H1 (cell line): ENCODE results near the gene ORC2. TPM values are rescaled to one million over a fixed set of nuclear protein-coding genes. Genes with fewer than 3 reads are reported as not detected.
A peak's percentile ranks its signal among the peaks of the same experiment; 100 is the strongest.

Source experiments
- CTCF ChIA-PET: fragments of 300-600 bp; sonication (Branson Sonifier 250); formaldehyde crosslinking; loops from one replicate; lab custom pipeline; 2021; ENCODE audit not compliant: partially characterized antibody; lab: Charles Lee
- POLR2A ChIA-PET: fragments of 300-600 bp; sonication (Branson Sonifier 250); formaldehyde crosslinking; loops from one replicate; lab custom pipeline; 2021; ENCODE audit warnings: inconsistent platforms; ENCODE audit not compliant: partially characterized antibody; lab: Charles Lee
- DNase-seq, 2 experiments: peaks; one replicate each; pipeline versions ENCODE4 v3.0.0 to v3.0.0-alpha.2; 2010 to 2022; ENCODE audit warnings: low spot score in 2 of 2, low read depth in 1 of 2, mixed read lengths in 1 of 2
- FAIRE-seq: peaks from 2 replicates; lab custom pipeline; 2011; peaks lifted over from hg19 to GRCh38; lab: Jason Lieb, UNC
- H2AFZ ChIP-seq: 2 replicates; pipeline ENCODE4 v1.8.1; 2012; ENCODE audit warnings: low read length, inconsistent platforms
- H2AK5ac ChIP-seq: 2 replicates; pipeline ENCODE4 v1.6.1; 2013; ENCODE audit warnings: low read depth, low read length
- H2BK120ac ChIP-seq: replicated peaks from 2 replicates; pipeline ENCODE3; 2013; ENCODE audit warnings: low read depth, low read length, inconsistent platforms
- H2BK12ac ChIP-seq: 2 replicates; pipeline ENCODE4 v1.6.1; 2013; ENCODE audit warnings: low read depth, low read length
- H2BK15ac ChIP-seq: 2 replicates; pipeline ENCODE4 v1.6.1; 2013; ENCODE audit warnings: low read length
- H2BK20ac ChIP-seq: 2 replicates; pipeline ENCODE4 v1.6.1; 2013; ENCODE audit warnings: low read length
- H2BK5ac ChIP-seq: 2 replicates; pipeline ENCODE4 v1.6.1; 2013; ENCODE audit warnings: low read depth, low read length
- H3K14ac ChIP-seq: 2 replicates; pipeline ENCODE4 v1.6.1; 2013; ENCODE audit warnings: inconsistent platforms; ENCODE audit not compliant: insufficient read length
- H3K18ac ChIP-seq: 2 replicates; pipeline ENCODE4 v1.6.1; 2013; ENCODE audit warnings: low read length; ENCODE audit errors: extremely low read depth
- H3K23ac ChIP-seq: 2 replicates; pipeline ENCODE4 v1.6.1; 2013; ENCODE audit warnings: inconsistent platforms; ENCODE audit not compliant: insufficient read length
- H3K23me2 ChIP-seq: 2 replicates; pipeline ENCODE4 v1.6.1; 2013; ENCODE audit warnings: low read depth, low read length
- H3K27ac ChIP-seq: 2 replicates; pipeline ENCODE4 v1.6.1; 2011; ENCODE audit warnings: low read depth, low read length, inconsistent platforms
- H3K27me3 ChIP-seq, 4 experiments: replicated peaks in 1 of 4; 1 replicate in 1 of 4; 2 replicates in 3 of 4; pipeline versions ENCODE4 v1.6.1 to v1.8.1; 2011 to 2013; ENCODE audit warnings: low read length in 3 of 4, mild to moderate bottlenecking in 3 of 4, inconsistent platforms in 2 of 4, mixed read lengths in 2 of 4, moderate library complexity in 1 of 4; ENCODE audit not compliant: control insufficient read depth in 3 of 4, insufficient read depth in 3 of 4; ENCODE audit errors: extremely low read depth in 1 of 4
- H3K36me3 ChIP-seq, 4 experiments: 2 replicates each; pipeline versions ENCODE4 v1.6.1 to v1.8.1; 2011 to 2013; ENCODE audit warnings: mild to moderate bottlenecking in 4 of 4, low read length in 3 of 4, moderate library complexity in 2 of 4, control low read depth in 1 of 4, inconsistent platforms in 1 of 4; ENCODE audit not compliant: insufficient read depth in 4 of 4, control insufficient read depth in 2 of 4
- H3K4ac ChIP-seq: replicated peaks from 2 replicates; pipeline ENCODE3; 2013; ENCODE audit warnings: low read length, low read depth, mixed read lengths, inconsistent platforms; ENCODE audit not compliant: insufficient read length
- H3K4me1 ChIP-seq, 4 experiments: replicated peaks in 1 of 4; 1 replicate in 1 of 4; 2 replicates in 3 of 4; pipeline versions ENCODE4 v1.6.1 to v1.8.1; 2011 to 2013; ENCODE audit warnings: low read length in 3 of 4, inconsistent platforms in 2 of 4, mixed read lengths in 1 of 4; ENCODE audit not compliant: insufficient read depth in 4 of 4, control insufficient read depth in 3 of 4
- H3K4me2 ChIP-seq, 2 experiments: 2 replicates each; pipeline versions ENCODE4 v1.6.1 to v1.8.1; 2011 to 2013; ENCODE audit warnings: low read depth in 2 of 2, low read length in 2 of 2, control low read depth in 1 of 2, inconsistent platforms in 1 of 2, mild to moderate bottlenecking in 1 of 2; ENCODE audit not compliant: insufficient read depth in 1 of 2
- H3K4me3 ChIP-seq, 4 experiments: fragments of 200-600, 300-600 bp in 1 of 4; sonication (generic), shearing (Covaris generic), sonication (Bioruptor Twin) in 1 of 4; 2 replicates each; pipeline versions ENCODE4 v1.5.1 to v1.8.1; 2011 to 2016; ENCODE audit warnings: low read length in 4 of 4, low read depth in 3 of 4, control low read depth in 2 of 4, inconsistent platforms in 2 of 4, mild to moderate bottlenecking in 2 of 4, mixed read lengths in 1 of 4, moderate library complexity in 1 of 4; ENCODE audit not compliant: insufficient read depth in 2 of 4; ENCODE audit errors: extremely low read depth in 1 of 4
- H3K56ac ChIP-seq: replicated peaks from 2 replicates; pipeline ENCODE3; 2013; ENCODE audit warnings: low read depth, mild to moderate bottlenecking, mixed read lengths, low read length, inconsistent platforms; ENCODE audit not compliant: insufficient read length
- H3K79me1 ChIP-seq: 2 replicates; pipeline ENCODE4 v1.6.1; 2013; ENCODE audit warnings: low read depth, low read length, control low read depth
- H3K79me2 ChIP-seq, 2 experiments: 2 replicates each; pipeline versions ENCODE4 v1.6.1 to v1.8.1; 2012 to 2013; ENCODE audit warnings: low read length in 2 of 2, mild to moderate bottlenecking in 2 of 2, inconsistent platforms in 1 of 2; ENCODE audit not compliant: insufficient read depth in 2 of 2, control insufficient read depth in 1 of 2
- H3K9ac ChIP-seq, 4 experiments: replicated peaks in 1 of 4; 1 replicate in 1 of 4; 2 replicates in 3 of 4; pipeline versions ENCODE4 v1.6.1 to v1.8.1; 2011 to 2013; ENCODE audit warnings: low read depth in 3 of 4, low read length in 3 of 4, control low read depth in 2 of 4, mild to moderate bottlenecking in 2 of 4, moderate library complexity in 2 of 4, inconsistent platforms in 1 of 4; ENCODE audit errors: extremely low read depth in 1 of 4
- H3K9me3 ChIP-seq, 2 experiments: 2 replicates each; pipeline versions ENCODE4 v1.6.1 to v1.8.1; 2012 to 2013; ENCODE audit warnings: mild to moderate bottlenecking in 2 of 2, moderate library complexity in 2 of 2, control low read depth in 1 of 2, inconsistent platforms in 1 of 2, low read depth in 1 of 2, low read length in 1 of 2, mixed read lengths in 1 of 2; ENCODE audit not compliant: insufficient read depth in 2 of 2
- H4K20me1 ChIP-seq, 2 experiments: replicated peaks in 1 of 2; 2 replicates each; pipeline versions ENCODE3 to v1.8.1; 2011 to 2013; ENCODE audit warnings: inconsistent platforms in 2 of 2, low read length in 2 of 2, mild to moderate bottlenecking in 1 of 2; ENCODE audit not compliant: insufficient read depth in 2 of 2, control insufficient read depth in 1 of 2
- H4K5ac ChIP-seq: 2 replicates; pipeline ENCODE4 v1.6.1; 2013; ENCODE audit warnings: low read length, low read depth, mixed read lengths, inconsistent platforms; ENCODE audit not compliant: insufficient read length
- H4K8ac ChIP-seq: 2 replicates; pipeline ENCODE4 v1.8.0; 2013; ENCODE audit warnings: mild to moderate bottlenecking, moderate library complexity, low read length, inconsistent platforms; ENCODE audit not compliant: insufficient read depth; ENCODE audit errors: extremely low read depth
- H4K91ac ChIP-seq: replicated peaks from 2 replicates; pipeline ENCODE3; 2013; ENCODE audit warnings: low read length, mixed read lengths, inconsistent platforms; ENCODE audit not compliant: insufficient read length
- RAD21 ChIP-seq, 2 experiments: IDR thresholded peaks in 1 of 2; conservative IDR thresholded peaks in 1 of 2; 2 replicates each; pipeline ENCODE4 v1.6.1; 2011; ENCODE audit warnings: low read depth in 2 of 2, low read length in 2 of 2, improper control_type of control experiment in 1 of 2, inconsistent platforms in 1 of 2, mild to moderate bottlenecking in 1 of 2, moderate library complexity in 1 of 2
- TCF12 ChIP-seq: IDR thresholded peaks from 2 replicates; pipeline ENCODE4 v1.6.1; 2011; ENCODE audit warnings: low read depth, mild to moderate bottlenecking, low read length
- WGBS, 2 experiments: shearing (Covaris generic) in 1 of 2; methylation state at CpG; one replicate each; pipeline versions ENCODE4 v1.1.6 to v1.1.7; 2013 to 2015; ENCODE audit warnings: low lambda C conversion rate in 2 of 2, mixed read lengths in 2 of 2, inconsistent platforms in 1 of 2, low coverage in 1 of 2, missing lambda C conversion rate in 1 of 2; ENCODE audit not compliant: insufficient replicate concordance in 2 of 2, insufficient coverage in 1 of 2, insufficient read length in 1 of 2; ENCODE audit errors: extremely low coverage in 1 of 2, missing lambda C conversion rate in 1 of 2; 5-methylcytosine and 5-hydroxymethylcytosine counted together
- polyA plus RNA-seq, 7 experiments: library from polyadenylated mRNA; depleted of rRNA in 3 of 7; stranded (reverse) in 5 of 7; unstranded in 2 of 7; fragments of >200 nt in 5 of 7; fragments of 200-250 nt in 2 of 7; gene quantifications; 1 replicate in 5 of 7; 2 replicates in 1 of 7; 4 replicates in 1 of 7; pipeline versions ENCODE4 v1.2.1 to v1.2.3, GENCODE V29; 2011 to 2013; ENCODE audit warnings: missing spikeins in 2 of 7, mixed read lengths in 2 of 7
- total RNA-seq: library from RNA; stranded (reverse); fragmentation: NEBNext Ultra II Directional; extraction: Animal tissue kit (Norgen Biotek cat#: 25700); gene quantifications from 2 replicates; pipeline ENCODE4 v1.2.1, GENCODE V29; 2021
- TF ChIP-seq, protein P1 (sequence below), 3 experiments: IDR thresholded peaks; 1 replicate in 2 of 3; 2 replicates in 1 of 3; pipeline versions ENCODE4 v1.5.1 to v1.6.1; 2011; ENCODE audit warnings: low read length in 3 of 3, mild to moderate bottlenecking in 3 of 3, inconsistent platforms in 2 of 3, low read depth in 1 of 3, moderate library complexity in 1 of 3; ENCODE audit not compliant: insufficient read depth in 1 of 3; ENCODE audit errors: control extremely low read depth in 1 of 3

The ORC2 gene
- total and polyA plus RNA-seq, 2 of the 8 experiments (the other 6 are each of a cell fraction or from before 2014, with no cell fraction given) = 7.1 to 89.8 TPM

DNA sequence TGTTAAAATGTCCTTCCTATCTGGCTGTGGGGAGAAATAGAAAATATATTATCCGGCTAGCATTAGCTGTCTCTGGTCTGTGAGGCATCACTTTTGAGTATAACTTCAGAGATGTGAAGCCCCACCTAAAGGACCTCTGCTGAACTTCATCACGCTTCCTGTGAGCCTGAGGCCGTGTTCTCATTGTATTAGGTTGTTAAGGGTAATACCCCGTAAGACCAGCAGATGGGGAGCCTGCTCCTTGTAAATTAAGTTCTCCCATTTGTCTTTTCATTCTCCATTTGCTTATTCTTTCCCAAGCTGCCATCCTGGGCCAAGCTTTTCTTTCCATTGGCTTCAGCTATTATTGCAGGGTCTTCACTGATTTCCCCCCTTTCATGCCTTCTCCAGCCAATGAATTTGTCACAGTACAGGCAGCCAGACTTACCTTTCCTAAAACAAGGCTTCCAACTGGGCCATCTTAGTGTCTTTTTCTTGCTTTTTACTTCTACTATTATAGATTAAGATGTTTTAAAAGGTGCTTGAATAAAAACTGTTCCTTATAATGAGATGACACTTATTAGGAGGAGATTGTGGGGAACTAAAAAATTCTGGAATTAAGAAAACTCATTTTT is 61.9 kb downstream of the ORC2 start:
- H3K4me3 ChIP-seq = no peak overlapping the region
- H3K4me2 ChIP-seq = no peak overlapping the region
- H3K9ac ChIP-seq = no peak overlapping the region
- no peaks in the 10 kb centered on the region for H3K27me3 ChIP-seq
- H2AFZ ChIP-seq = no peak overlapping the region
- H3K56ac ChIP-seq = no peak overlapping the region
- H3K23me2 ChIP-seq = no peaks in the 10 kb centered on the region
- H3K23ac ChIP-seq = no peak overlapping the region
- TF ChIP-seq RAD21 (IDR thresholded peaks at IDR 0.05 in 1 of 2, conservative IDR thresholded peaks at IDR 0.05 in 1 of 2; ENCODE audit: low read depth in 2 of 2, low read length in 2 of 2) (peak; percentile 72 to 81), TCF12 (no peak)
- TF ChIP-seq, protein P1, sequence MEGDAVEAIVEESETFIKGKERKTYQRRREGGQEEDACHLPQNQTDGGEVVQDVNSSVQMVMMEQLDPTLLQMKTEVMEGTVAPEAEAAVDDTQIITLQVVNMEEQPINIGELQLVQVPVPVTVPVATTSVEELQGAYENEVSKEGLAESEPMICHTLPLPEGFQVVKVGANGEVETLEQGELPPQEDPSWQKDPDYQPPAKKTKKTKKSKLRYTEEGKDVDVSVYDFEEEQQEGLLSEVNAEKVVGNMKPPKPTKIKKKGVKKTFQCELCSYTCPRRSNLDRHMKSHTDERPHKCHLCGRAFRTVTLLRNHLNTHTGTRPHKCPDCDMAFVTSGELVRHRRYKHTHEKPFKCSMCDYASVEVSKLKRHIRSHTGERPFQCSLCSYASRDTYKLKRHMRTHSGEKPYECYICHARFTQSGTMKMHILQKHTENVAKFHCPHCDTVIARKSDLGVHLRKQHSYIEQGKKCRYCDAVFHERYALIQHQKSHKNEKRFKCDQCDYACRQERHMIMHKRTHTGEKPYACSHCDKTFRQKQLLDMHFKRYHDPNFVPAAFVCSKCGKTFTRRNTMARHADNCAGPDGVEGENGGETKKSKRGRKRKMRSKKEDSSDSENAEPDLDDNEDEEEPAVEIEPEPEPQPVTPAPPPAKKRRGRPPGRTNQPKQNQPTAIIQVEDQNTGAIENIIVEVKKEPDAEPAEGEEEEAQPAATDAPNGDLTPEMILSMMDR (IDR thresholded peaks at IDR 0.05; ENCODE audit: control extremely low read depth in 1 of 3, insufficient read depth in 1 of 3, low read depth in 1 of 3, low read length in 3 of 3) = peak in 2 of 3 experiments; percentile 84 to 89; a peak in 3 of 4 replicates
- no peaks in the 10 kb centered on the region for H3K79me1 ChIP-seq
- H2BK20ac ChIP-seq = no peak overlapping the region
- peak; percentile 50 to 62 for DNase-seq
- H3K14ac ChIP-seq = no peak overlapping the region
- POLR2A ChIA-PET = interaction anchor here (1.6 kb wide), 1 partner anchor 12 kb away, joined by 17 read pairs; the partner anchor contains the start of genes NIF3L1 and PPIL3
- 34% methylated on average over 4 of the region's 4 CpGs; no CpG with 5 or more reads in 1 of the 2 experiments for WGBS, 2 experiments
- H3K9me3 ChIP-seq = no peaks in the 10 kb centered on the region
- H2BK15ac ChIP-seq = no peak overlapping the region
- no peak overlapping the region for H3K4ac ChIP-seq
- H3K79me2 ChIP-seq = no peaks in the 10 kb centered on the region
- peak; percentile 97 for FAIRE-seq
- H4K91ac ChIP-seq = no peak overlapping the region
- CTCF ChIA-PET = interaction anchor here (0.5 to 1.6 kb wide), 37 partner anchors 9 to 326 kb away, joined by 3 to 13 read pairs (median 3); partner anchors contain the start of genes CASP10, HYCC2, NDUFB3 and NIF3L1
- no peak overlapping the region for H3K18ac ChIP-seq
- H2BK12ac ChIP-seq = no peak overlapping the region
- no peak overlapping the region for H4K8ac ChIP-seq
- H3K4me1 ChIP-seq = no peaks in the 10 kb centered on the region
- H2AK5ac ChIP-seq = no peak overlapping the region
- H4K5ac ChIP-seq = no peak overlapping the region
- H2BK5ac ChIP-seq = no peak overlapping the region
- peaks cover 16 to 64% (median 49%) of the 10 kb centered on the region in 4 experiments for H3K36me3 ChIP-seq
- H3K27ac ChIP-seq = no peak overlapping the region
- peaks cover 0 to 2% of the 10 kb centered on the region in 2 experiments for H4K20me1 ChIP-seq
- H2BK120ac ChIP-seq = no peak overlapping the region
